T follicular helper cell (primary cell): ENCODE results near the gene MAX.
A peak's percentile ranks its signal among the peaks of the same experiment; 100 is the strongest.
"Not testable (repeated sequence)": the region's sequence is repeated elsewhere in the genome, so short reads cannot be mapped to it uniquely, and the experiment has no call there.

Source experiments
- DNase-seq: peaks from one replicate; pipeline ENCODE4 v3.0.0-alpha.2; 2020; ENCODE audit warnings: low read depth

MAX gene

DNA sequence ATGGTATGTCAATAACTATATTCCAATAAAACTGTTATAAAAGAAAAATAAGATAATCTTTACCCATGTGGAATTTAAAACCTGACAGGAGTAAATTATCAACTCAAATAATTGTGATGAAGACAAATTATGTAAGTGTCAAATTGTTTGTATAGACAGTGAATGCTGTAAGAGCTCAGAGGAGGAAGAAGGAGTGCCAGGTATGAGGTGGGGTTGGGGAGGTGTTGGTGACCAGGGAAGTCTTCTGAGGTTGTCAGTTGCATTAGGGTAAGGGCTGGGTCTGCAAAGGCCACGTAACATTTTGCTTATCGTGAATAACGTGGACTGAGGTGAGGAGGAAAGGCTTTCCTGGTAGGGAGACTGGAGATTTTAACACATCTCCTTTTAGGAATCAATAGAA, 2.5 kb upstream of the MAX start:
- DNase-seq = no peak

DNA sequence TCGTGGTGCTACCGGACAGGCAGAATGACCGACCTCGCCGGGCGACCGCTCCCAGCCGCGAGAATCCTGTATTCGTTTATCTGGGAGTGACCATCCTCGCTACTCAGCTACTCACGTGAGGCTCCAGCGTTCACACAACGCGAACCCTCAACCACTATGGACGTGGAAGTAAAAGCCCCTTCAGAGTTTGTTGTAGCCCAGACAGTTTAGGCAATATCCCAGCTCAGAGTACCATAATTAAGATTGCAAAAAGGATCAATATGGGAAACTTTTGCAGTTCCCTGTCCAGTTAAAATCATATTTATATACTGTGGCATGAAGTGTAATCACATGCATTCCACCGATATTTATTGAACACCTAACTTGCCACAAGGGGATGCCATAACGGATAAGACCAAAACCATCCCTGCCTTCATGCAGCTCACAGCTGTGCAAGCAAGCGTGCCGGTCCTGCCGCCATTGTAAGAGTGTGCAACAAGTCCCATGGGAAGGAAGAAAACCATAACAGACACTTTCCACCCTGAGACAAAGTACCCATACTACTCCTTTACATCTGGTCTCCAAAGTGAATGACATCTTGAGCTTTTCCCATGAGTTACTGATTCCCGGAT, 938 bp upstream of the MAX start:
- DNase-seq = no peak

DNA sequence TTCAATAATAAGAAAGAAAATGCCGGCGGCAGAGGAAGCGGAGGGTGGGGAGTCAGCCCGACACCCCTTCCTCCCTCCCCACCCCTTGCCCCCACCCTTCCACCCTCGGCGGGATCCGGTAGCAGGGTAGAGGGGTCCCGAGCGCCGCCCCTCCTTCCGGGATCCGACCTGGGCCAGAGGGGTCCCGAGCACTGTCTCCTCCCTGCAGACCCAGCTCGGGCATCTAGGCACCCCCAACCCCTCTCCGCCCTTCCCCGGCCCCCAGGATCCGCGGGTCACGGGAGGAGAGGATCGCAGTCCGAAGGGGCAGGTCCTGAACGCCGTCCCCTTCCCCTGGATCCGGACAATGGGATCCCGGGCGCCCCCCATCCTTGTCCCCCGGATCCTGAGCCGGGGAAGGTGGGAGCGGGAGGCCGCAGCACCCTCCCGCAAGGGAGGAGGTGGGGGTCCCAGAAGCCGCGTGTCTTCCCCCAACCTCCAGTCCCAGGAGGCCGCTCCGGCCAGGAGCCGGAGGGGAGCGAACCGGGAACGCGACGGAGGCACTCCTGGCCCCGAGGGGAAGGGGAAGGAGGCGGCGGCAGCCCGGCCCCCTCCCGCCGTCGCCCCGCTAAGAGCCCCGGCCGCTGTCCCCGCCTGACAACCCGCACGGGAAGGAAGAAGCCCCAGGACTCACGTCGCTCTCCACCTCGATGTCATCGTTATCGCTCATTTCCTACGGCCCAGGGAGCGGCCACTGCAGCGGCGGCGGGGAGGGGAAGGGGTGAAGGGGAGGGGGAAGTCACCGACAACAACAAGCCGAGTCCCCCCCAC, 481 bp downstream of the MAX start:
- DNase-seq = peak; percentile 38

DNA sequence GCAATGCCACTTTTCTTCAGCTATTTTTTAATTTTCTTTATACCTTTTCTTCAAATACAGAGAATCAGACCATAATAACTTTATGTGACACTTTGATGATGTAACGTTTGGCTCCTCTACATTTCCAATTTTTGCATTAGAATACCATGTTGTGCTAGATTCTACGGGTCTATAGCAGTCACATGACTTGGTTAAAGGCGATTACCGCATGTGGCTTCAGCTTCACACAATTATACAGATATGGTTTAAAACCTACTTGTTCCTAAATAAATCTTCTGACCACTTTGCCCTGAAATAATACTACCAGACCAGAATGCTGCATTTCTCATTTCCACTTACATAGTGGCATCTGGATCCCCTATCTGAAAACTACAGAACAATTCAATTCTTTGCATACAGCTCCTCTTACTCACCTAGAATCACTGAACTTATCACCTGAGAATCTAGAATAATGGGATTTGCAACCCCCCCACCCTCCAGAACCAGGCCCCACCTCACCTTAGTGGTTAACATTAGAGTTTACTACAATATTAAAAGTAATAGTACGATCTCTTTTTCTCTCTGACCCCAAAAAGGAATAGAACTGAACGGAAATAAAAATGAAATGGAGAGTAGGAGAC, 1.3 kb downstream of the MAX start:
- DNase-seq = no peak

DNA sequence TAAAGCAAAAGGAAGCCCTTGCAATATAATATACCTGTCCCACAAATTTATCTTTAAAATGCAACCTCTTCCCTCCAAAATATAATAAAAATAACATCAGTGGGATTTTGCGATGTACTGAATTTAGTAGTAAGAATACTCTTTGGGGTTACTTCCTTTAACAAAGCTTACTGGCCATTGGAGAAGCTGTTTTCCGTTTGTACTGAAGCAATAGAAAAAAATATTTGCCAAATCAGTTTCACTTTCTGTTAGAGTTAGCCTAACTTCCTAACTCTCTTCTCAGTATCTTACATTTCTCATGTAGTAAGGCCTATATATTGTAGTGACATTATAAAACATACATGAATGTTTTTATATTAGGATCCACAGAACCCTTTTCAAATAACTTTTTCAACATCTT, 3.7 kb downstream of the MAX start:
- DNase-seq = no peak

DNA sequence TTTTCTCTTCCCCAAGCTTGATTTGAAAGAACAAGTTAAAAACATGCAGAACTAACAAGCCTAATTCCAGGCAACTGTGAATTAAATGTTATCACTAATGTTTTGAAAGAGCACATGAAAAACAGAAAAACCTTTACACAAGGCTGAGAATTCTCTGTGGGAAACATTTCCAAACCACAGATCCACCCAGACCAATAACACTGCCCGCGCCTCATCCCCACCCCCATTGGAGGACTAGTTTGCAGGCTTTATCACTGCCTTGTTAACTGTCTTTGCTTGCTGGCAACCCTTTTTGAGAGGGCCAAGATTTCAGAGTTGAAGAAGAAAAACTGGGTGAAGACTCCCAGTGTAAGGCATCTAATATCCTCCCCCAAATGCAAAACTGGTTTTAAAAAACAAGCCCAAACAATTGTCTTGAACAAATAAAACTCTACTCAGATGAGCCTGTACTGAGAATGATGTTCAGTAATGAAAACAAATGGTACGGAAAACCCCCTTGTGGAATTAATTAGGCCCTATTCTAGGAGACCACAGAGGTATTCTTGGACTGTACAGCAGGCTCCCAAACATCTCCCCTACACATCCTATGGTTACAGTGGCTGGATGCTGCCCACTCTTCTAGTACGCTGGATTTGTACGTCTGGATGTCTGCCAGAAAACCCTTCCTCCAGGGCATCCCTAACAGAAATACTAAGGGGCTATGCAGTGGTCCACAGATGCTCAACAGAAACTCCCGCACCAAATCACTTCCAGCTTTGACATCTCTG, 5.8 kb downstream of the MAX start:
- no peak for DNase-seq

DNA sequence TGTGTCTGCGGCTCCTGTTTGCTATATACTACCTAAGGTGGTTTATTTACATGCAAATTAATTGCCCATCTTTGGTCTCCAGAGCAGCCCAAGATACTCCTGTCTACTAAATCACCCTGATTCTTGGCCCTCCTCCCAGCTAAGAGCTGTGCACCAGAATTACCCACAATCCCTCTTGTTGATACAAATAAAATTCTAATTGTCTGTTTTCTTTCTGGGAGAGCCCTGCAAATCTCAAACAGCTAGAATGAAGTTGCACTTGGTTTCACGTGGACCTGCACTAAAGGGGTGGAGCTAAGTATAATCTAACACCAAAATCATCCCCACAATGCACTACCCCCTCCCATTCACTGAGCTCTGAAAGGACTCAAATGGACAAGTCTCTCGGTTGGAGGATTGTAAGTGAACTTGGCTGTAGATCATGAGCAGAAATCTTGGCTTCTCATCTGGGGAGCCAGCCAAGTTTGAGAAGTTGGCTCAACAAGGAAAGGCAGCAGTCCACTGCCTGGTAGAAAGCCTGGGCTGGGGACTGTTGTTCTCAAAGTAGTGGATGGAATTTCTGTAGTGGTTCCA, 6.6 kb downstream of the MAX start:
- DNase-seq = no peak

DNA sequence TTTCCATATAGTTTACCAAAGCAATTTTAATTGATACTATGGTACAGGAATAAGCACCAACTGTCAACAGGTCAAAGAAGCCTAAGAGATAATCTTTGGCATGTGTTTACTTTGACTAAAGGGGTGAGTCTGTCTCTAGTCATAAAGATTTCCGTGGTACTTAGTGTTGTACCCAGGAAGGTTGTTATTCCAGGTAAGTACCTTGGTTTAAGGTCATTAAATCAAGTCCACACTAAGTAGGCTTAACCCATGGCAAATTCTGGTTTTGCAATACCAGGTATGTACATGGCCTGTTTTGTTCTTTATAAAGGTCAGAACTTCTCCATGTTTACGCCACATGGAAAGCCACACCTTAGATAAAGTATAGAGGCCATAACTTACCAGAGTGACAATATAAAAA, 10.0 kb downstream of the MAX start:
- no peak for DNase-seq

DNA sequence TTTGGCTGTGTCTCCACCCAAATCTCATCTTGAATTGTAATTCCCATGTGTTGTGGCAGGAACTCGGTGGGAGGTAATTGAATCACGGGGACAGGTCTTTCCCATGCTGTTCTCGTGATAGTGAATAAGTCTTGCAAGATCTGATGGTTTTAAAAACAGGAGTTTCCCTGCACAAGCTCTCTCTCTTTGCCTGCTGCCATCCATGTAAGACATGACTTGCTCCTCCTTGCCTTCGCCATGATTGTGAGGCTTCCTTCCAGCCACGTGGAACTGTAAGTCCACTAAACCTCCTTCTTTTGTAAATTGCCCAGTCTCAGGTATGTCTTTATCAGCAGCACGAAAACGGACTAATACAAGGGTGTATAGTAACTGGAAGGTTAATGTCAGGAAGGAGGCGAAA, 14.5 kb downstream of the MAX start:
- DNase-seq = not testable (repeated sequence)

DNA sequence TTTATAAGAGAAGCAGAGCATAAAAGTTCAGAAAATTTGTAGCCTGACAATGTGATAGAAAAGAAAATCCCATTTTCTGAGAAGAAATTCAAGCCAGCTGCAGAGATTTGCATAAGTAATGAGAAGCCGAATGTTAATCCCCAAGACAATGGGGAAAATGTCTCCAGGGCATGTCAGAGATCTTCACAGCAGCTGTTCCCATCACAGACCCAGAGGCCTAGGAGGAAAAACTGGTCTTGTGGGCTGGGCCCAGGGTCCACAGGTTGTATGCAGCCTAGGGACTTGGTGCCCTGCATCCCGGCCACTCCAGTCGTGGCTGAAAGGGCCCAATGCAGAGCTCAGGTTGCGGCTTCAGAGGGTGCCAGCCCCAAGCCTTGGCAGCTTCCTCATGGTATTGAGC, 15.6 kb downstream of the MAX start:
- DNase-seq = not testable (repeated sequence)

DNA sequence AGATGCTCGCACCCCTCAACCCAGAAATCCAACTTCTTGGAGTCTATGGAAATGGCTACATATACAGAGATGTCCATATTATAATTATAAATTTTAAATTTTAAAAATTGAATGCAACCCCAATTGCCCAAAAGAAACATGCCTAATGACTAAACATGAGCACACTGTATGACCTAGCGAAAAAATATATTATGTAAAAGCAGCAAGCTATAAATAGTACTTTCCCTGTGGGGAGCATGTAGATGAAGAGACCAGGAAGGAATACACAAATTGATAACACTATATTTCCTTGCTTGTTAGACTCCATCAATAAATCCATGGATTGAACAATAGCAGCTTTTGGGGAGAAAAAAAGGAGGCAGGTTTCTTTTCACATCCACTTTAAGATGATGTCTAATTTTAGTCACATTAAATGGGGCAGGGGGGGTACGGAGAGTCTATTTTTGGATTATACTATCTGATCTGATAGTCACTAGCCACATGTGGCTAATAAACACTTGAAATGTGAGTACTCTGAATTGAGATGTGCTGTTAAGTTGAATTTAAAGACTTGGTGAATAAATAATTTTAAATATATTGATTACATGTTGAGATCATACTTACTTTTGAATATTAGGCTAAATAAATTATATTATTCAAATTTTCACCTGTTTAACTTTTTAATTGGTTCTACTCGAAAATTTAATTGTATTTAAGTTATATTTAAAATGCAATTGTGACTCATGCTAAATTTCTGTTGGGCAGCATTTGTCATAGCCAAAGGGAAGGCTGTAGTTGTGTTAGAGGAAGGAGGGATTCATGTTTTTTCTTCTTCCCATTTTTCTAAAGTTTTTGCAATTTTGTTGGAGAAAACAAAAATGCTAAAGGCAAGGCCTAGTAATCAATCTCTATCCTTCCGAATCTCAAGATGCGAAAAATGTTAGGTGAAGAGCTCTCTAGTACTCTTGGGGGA, 17.5 kb downstream of the MAX start:
- DNase-seq = no peak

DNA sequence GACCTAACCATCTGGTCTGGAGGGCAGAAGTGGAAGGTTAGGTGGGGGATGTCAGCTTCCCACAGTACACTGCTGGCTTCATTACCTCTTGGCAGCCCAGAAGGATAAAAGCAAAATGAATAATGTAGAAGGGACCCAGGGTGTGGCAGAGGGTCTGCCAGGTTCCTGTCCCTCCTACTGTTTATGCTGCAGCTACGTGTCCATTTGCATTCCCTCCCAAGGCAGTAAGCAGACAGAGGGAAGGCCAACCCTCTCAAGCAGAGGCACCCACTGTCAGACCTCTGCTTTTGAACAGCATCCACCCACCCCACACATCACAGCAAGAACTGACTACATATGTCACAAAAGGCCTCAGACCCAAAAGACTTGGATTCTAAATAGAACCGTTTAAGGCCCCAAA, 19.4 kb downstream of the MAX start:
- DNase-seq = no peak

DNA sequence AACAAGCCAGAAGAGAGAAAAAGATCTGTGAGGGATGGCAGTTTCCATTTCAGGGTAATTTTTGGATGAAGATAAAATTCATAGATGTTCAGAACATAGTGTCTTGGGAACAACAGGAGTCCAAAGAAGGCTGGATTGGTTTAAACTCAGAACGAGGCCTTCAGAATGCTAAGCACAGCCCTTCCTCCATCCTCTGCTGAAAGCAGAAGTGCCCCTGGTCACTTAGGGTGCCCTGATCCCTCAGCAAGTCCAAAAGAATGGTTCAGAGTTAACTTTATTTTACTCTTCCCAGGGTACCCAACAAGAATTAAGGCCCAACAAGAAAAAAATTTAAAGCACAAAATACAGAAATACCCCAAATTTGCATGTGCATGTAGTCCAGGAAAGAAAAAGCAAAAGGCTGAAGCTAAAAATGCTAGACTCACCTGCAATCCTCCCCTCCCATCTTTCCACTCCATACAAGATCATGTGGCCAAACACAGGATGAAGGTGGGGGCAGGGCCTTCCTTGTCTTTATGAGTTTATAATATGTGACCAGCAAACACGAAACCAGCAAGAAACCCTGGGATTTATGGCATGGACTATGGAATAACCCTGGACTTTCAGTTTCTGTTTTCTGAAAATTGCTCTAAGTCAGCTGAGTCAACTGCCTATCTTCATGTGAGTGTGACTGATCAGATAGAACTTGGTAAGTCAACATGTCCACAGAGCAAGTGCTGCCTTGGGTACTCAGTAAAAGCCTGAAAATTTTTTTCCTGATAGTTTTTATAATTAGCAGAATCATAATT, 21.2 kb downstream of the MAX start:
- DNase-seq = no peak

DNA sequence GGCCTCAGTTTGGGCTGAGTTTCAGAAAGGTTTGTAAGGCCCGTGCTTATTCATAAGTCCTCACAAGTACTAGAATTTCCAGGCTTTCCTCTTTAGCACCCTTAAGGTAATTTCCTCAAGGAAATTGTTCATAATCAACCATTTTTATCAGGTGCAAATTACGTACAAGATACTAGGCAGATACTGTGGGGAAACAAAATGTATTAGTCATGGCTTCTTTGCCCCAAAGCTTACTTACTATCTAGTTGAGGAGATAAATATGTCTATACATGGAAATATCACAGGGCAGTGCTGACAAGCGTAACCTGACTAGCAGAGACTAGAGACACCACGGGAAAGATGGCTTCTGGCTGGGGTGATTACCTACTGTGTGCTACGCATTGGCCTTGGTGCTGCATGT, 22.5 kb downstream of the MAX start:
- no peak for DNase-seq

DNA sequence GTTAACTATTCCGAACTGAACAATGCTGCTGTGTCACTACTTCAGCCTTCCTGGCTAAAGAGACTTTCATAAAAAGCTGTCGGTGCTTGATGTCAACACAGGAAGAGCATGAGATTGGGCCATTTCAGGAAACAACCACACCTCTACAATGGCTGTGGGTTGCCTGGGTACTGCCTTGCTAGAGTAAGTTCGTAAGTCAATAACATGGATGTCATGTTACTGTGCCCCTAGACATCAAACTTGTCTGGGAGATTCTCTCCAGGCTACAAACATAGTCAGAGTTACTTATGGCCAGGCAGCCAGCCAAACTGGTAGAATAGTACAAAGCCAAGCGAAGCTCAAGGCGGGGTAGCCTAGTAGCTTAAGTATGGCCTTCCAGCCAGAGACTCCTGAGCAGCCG, 23.1 kb downstream of the MAX start:
- no peak for DNase-seq

DNA sequence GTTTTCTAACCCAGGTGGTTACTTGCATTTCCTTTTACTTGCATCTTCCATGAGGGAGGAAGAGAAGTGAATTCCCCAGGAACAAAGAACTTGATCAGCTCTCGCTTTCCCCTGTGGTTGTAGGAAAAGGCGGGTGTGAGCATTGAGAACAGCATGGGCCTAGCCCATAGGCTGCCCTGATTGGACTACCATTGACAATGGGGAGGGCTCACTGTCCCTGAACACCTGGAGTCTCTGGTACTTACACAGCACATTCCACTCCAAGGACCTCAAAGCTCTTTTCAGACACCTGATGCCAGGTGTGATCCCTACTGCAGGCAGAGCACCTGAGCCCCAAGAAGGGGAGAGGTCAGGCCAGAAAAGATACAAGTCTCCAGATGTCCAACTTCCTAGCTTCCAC, 25.0 kb downstream of the MAX start:
- DNase-seq = no peak

DNA sequence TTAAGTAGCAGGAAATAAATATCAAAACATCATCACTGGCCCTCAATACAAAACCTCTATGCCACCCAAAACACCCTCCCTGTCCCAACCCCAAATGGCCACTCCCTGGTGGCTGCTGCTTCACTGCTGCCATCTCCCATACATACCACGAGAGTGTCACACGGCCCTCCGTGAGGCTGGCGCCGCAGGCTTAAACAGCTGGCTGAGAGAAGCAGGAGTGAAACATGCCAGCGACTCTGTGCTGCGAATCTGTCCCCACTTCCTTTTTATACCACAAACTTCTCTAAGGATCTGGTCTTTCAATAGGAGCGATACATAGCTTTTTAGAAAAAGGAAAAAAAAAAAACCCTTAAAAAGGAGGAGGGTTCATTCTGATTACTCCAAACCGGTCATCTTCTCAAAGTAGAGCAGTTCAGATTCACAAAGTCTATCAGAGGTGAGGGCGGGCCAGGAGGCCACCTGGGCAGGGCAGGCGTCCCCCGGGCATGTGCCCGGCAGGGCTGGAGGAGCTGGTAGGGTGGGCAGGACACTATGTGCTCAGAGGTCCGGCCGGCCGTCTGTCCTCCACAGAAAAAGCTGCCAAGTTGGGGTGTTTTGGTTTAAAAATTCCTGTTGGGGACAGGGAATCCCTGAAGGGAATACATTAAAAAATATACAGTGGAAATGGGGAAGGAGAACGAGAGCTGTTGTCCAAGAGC, 26.5 kb downstream of the MAX start:
- DNase-seq = no peak

DNA sequence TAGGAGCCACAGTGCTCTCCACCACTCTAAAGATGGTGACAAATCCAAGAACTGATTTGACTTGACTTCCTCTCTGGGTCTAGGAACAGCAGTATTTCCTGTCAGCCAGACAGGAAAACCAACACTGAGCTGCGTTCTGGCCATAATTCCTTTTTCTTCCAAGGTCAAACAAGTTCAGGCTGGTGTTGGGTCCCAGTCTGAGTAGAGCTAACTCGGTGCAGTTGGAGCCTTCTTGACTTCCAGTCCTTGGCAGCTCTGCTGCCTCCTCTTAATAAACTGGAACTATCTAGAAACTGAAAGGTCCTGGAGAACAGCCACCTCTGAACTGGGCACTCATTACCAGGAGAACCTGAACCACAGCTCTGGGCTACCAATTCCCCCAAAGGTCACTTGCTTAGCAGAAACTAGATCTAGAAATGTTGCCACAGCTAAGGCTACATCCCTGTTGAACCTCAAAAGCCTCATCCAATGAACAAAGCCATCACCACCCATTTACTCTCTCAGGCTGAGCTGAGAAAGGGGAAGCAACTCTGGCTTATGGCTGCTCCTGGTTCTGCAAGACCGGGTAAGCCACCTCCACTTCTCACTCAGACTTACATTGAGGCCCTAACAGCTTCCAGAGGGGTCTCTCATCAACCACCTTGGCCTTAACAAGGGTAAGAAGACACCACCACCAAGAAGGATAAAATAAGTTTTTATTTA, 27.7 kb downstream of the MAX start:
- no peak for DNase-seq

DNA sequence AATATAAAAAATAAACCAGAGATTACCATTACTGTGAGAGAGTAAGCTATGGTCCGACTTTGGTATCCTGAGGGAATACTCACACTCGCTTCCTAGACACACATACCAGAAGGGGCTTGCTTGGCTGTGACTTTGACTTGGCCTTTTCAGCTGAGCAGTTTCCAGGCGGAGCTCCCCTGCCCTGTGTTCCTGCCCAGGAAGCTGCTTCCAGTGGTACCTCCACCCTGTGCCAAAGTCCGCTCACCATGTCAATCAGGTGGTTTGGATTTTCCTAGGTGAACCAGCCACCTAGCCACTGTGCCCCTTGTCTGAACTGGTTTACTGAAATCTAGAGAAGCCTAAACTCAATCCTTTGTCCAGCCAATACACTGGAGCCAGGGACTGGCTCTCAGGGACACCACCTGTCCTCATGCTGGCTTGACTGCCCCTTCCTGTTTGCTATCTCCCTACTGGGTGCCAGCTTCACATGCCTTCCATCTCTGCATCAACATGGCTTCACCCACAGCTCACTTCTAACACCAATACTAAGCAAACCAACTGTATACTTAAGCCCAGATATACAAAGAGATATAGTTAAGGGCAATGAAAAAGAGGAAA, 28.6 kb downstream of the MAX start:
- DNase-seq = no peak
